ENCODE results near the gene MAP3K7CL. TPM values are rescaled to one million over a fixed set of nuclear protein-coding genes. Genes with fewer than 3 reads are reported as not detected.

The MAP3K7CL gene
- total RNA-seq, 1 donor from 2014 or later: 1.2 TPM

DNA sequence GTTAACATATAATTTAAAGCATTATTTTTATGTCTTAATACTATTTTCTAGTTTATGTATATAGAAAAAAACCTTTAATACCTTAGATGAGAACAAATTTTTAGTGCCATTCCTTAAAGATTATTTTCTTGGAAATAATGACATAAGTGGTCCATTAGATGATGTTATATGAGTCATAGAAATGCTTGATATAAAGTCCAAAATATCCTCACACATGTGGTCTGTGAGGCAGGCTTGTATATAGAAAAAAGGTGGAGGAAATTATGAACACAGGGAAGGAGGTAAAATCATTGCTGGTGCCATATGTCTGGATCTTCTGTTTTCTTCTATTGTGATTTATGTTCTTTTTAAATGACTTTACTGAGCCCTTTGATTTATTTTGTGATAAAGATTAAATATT, 79.3 kb downstream of the MAP3K7CL start:
- TF ChIP-seq, protein P1, sequence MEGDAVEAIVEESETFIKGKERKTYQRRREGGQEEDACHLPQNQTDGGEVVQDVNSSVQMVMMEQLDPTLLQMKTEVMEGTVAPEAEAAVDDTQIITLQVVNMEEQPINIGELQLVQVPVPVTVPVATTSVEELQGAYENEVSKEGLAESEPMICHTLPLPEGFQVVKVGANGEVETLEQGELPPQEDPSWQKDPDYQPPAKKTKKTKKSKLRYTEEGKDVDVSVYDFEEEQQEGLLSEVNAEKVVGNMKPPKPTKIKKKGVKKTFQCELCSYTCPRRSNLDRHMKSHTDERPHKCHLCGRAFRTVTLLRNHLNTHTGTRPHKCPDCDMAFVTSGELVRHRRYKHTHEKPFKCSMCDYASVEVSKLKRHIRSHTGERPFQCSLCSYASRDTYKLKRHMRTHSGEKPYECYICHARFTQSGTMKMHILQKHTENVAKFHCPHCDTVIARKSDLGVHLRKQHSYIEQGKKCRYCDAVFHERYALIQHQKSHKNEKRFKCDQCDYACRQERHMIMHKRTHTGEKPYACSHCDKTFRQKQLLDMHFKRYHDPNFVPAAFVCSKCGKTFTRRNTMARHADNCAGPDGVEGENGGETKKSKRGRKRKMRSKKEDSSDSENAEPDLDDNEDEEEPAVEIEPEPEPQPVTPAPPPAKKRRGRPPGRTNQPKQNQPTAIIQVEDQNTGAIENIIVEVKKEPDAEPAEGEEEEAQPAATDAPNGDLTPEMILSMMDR (IDR thresholded peaks at IDR 0.05; ENCODE audit: partially characterized antibody, unreplicated experiment): no peak
- Mint-ChIP-seq H3K4me1 (ENCODE audit: low read depth, unreplicated experiment) (no peaks in the 10 kb centered on the region), H3K36me3 (ENCODE audit: unreplicated experiment) (no peaks in the 10 kb centered on the region), H3K4me3 (ENCODE audit: unreplicated experiment) (no peak overlapping the region), H3K9me3 (ENCODE audit: unreplicated experiment) (peaks cover 2% of the 10 kb centered on the region), H3K27me3 (ENCODE audit: unreplicated experiment) (peaks cover 2% of the 10 kb centered on the region), H3K27ac (ENCODE audit: unreplicated experiment) (no peak overlapping the region)
- DNase-seq: no peak

DNA sequence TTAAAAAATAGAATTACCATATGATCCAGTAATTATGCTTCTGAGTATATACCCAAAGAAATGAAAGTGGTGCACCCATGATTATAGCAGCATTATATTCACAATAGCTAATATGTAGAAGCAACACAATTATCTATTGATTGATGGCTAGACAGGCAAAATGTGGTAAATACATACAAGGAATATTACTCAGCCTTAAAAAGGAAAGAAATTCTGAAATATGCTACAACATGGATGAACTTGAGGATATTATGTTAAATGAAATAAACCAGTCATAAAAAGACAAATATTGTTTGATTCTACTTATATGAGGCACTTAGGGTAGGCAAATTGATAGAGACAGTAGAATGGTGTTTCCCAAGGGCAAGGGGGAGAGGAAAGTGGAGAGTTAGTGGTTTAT, 80.8 kb downstream of the MAP3K7CL start:
- no peaks in the 10 kb centered on the region for H3K36me3 Mint-ChIP-seq (ENCODE audit: unreplicated experiment)
- H3K4me3 Mint-ChIP-seq (ENCODE audit: unreplicated experiment): no peak overlapping the region
- no peak overlapping the region for H3K27ac Mint-ChIP-seq (ENCODE audit: unreplicated experiment)
- TF ChIP-seq, protein P1 (IDR thresholded peaks at IDR 0.05; ENCODE audit: partially characterized antibody, unreplicated experiment): no peak
- no peaks in the 10 kb centered on the region for H3K4me1 Mint-ChIP-seq (ENCODE audit: low read depth, unreplicated experiment)
- peaks cover 2% of the 10 kb centered on the region for H3K9me3 Mint-ChIP-seq (ENCODE audit: unreplicated experiment)
- DNase-seq: no peak
- H3K27me3 Mint-ChIP-seq (ENCODE audit: unreplicated experiment): peaks cover 2% of the 10 kb centered on the region

DNA sequence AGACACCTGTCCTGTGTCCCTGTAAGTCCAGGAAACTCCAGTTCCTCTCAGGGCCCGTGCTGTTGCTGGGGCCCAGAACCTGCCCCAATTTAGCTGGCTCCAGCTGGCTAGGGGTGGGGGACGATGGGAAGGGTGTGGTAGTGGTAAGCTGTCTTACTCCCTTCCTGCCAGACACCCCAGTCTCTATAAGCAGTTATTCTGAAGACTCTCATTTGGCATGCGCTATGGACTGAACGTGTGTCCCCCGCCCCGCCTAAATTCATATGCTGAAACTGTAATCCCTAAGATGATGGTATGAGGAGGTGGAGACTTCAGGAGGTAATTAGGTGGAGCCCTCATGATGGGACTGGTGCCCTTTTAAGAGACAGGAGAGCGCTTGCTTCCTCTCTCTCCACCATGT, 82.0 kb downstream of the MAP3K7CL start:
- Mint-ChIP-seq H3K27me3 (ENCODE audit: unreplicated experiment) (peaks cover 2% of the 10 kb centered on the region), H3K4me3 (ENCODE audit: unreplicated experiment) (no peak overlapping the region), H3K4me1 (ENCODE audit: low read depth, unreplicated experiment) (no peaks in the 10 kb centered on the region), H3K36me3 (ENCODE audit: unreplicated experiment) (no peaks in the 10 kb centered on the region), H3K27ac (ENCODE audit: unreplicated experiment) (no peak overlapping the region), H3K9me3 (ENCODE audit: unreplicated experiment) (no peaks in the 10 kb centered on the region)
- TF ChIP-seq, protein P1 (IDR thresholded peaks at IDR 0.05; ENCODE audit: partially characterized antibody, unreplicated experiment): no peak
- no peak for DNase-seq

DNA sequence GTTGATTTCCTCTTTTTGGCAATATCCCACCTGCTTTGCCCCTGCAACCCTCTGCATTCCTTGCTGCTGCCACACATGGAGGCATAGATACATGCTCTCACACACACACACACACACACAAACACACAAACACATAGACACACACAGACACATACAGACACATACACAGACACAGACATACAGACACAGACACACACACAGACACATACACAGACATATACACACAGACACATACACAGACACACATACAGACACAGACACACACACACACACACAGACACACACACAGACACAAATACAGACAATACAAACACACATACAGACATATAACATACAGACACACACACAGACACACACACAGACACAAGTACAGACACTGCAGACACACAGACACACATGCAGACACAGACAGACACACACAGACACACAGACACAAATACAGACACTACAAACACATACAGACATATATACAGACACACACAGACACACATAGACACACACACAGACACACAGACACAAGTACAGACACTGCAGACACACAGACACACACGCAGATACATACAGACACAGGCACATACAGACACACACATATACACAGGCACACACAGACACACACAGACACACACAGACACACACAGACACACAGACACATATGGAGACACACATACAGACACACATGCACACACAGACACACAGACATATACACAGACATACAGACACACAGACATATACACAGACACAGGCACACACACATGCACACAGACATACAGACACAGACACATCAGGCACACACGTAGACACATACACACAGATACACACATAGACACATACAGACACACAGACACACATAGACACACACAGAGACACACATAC, 83.3 kb downstream of the MAP3K7CL start:
- Mint-ChIP-seq H3K27ac (ENCODE audit: unreplicated experiment) (no peak overlapping the region), H3K36me3 (ENCODE audit: unreplicated experiment) (no peaks in the 10 kb centered on the region), H3K27me3 (ENCODE audit: unreplicated experiment) (peaks cover 2% of the 10 kb centered on the region), H3K4me1 (ENCODE audit: low read depth, unreplicated experiment) (no peaks in the 10 kb centered on the region), H3K9me3 (ENCODE audit: unreplicated experiment) (no peaks in the 10 kb centered on the region), H3K4me3 (ENCODE audit: unreplicated experiment) (no peak overlapping the region)
- TF ChIP-seq, protein P1 (IDR thresholded peaks at IDR 0.05; ENCODE audit: partially characterized antibody, unreplicated experiment): no peak
- no peak for DNase-seq

DNA sequence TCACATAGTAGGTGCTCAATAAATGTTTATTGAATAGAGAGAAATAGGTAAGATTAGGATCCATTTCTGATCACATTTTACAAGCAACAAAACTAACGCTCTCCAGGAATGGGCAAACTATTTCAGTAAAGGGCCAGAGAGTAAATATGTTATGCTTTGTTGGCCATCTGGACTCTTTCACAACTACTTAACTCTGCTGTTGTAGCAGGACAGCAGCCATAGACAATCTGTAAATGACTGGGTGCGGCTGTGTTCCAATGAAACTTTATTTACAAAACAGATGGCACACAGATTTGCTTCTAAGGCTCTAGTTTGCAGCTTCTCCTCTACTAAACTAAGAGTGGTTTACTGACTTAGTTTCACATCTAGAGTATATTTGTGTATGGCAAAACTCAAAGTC, 85.3 kb downstream of the MAP3K7CL start:
- Mint-ChIP-seq H3K36me3 (ENCODE audit: unreplicated experiment) (no peaks in the 10 kb centered on the region), H3K9me3 (ENCODE audit: unreplicated experiment) (peaks cover 2% of the 10 kb centered on the region)
- TF ChIP-seq, protein P1 (IDR thresholded peaks at IDR 0.05; ENCODE audit: partially characterized antibody, unreplicated experiment): no peak

More for the DNA sequence above, 85.3 kb downstream of the MAP3K7CL start:
- Mint-ChIP-seq H3K4me1 (ENCODE audit: low read depth, unreplicated experiment) (no peaks in the 10 kb centered on the region), H3K4me3 (ENCODE audit: unreplicated experiment) (no peak overlapping the region), H3K27me3 (ENCODE audit: unreplicated experiment) (peaks cover 2% of the 10 kb centered on the region), H3K27ac (ENCODE audit: unreplicated experiment) (no peak overlapping the region)
- DNase-seq: no peak
